ENCODE measurements around the gene GRID2. TPM values are rescaled to one million over a fixed set of nuclear protein-coding genes. Genes with fewer than 3 reads are reported as not detected.

Gene GRID2
- polyA plus RNA-seq, 1 of the 3 experiments (the other 2 are of a cell fraction), result not detected

DNA sequence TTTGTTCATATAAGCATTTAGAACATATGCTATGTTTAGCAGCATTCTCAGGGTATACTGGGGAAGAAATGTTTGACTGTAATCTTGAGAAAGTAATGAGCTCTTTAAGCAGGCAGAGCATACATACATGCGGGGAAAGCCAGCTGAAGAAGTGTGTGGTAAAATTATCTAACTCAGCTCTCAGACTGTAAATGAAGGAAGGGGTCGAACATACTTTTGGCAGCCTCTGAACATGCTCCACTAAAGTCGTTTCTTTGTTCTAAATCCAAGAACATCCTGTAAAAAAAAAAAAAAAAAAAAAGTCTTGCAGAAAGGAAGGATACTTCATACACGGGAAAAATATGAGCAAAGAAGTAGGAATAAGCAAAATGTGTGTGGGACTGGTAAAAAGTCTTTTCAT lies 224.8 kb downstream of the GRID2 start:
- no peaks in the 10 kb centered on the region for H3K9me2 ChIP-seq
- H3K9me3 ChIP-seq, result no peaks in the 10 kb centered on the region
- no peak overlapping the region for H3K4me2 ChIP-seq
- DNase-seq, result no peak
- no peak overlapping the region for H3K9ac ChIP-seq
- no peaks in the 10 kb centered on the region for H3K27me3 ChIP-seq (ENCODE audit: insufficient read depth)
- CTCF ChIA-PET, result no interaction called here
- no peak for TF ChIP-seq TEAD4 (IDR thresholded peaks at IDR 0.05; ENCODE audit: borderline replicate concordance, insufficient read depth)
- TF ChIP-seq MXI1 (IDR thresholded peaks at IDR 0.05; ENCODE audit: low read depth, low read length), result no peak
- no peak for TF ChIP-seq YY1 (IDR thresholded peaks at IDR 0.05; ENCODE audit: low read depth)
- TF ChIP-seq, protein P1, sequence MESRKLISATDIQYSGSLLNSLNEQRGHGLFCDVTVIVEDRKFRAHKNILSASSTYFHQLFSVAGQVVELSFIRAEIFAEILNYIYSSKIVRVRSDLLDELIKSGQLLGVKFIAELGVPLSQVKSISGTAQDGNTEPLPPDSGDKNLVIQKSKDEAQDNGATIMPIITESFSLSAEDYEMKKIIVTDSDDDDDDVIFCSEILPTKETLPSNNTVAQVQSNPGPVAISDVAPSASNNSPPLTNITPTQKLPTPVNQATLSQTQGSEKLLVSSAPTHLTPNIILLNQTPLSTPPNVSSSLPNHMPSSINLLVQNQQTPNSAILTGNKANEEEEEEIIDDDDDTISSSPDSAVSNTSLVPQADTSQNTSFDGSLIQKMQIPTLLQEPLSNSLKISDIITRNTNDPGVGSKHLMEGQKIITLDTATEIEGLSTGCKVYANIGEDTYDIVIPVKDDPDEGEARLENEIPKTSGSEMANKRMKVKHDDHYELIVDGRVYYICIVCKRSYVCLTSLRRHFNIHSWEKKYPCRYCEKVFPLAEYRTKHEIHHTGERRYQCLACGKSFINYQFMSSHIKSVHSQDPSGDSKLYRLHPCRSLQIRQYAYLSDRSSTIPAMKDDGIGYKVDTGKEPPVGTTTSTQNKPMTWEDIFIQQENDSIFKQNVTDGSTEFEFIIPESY (IDR thresholded peaks at IDR 0.05; ENCODE audit: borderline replicate concordance, low read depth), result no peak
- TF ChIP-seq, protein P2, sequence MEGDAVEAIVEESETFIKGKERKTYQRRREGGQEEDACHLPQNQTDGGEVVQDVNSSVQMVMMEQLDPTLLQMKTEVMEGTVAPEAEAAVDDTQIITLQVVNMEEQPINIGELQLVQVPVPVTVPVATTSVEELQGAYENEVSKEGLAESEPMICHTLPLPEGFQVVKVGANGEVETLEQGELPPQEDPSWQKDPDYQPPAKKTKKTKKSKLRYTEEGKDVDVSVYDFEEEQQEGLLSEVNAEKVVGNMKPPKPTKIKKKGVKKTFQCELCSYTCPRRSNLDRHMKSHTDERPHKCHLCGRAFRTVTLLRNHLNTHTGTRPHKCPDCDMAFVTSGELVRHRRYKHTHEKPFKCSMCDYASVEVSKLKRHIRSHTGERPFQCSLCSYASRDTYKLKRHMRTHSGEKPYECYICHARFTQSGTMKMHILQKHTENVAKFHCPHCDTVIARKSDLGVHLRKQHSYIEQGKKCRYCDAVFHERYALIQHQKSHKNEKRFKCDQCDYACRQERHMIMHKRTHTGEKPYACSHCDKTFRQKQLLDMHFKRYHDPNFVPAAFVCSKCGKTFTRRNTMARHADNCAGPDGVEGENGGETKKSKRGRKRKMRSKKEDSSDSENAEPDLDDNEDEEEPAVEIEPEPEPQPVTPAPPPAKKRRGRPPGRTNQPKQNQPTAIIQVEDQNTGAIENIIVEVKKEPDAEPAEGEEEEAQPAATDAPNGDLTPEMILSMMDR (IDR thresholded peaks at IDR 0.05), result no peak
- TF ChIP-seq MEF2A (IDR thresholded peaks at IDR 0.05; ENCODE audit: borderline replicate concordance, low read depth), result no peak
- no peak for TF ChIP-seq RCOR1 (IDR thresholded peaks at IDR 0.05; ENCODE audit: low read length)
- no peak for TF ChIP-seq FOXM1 (IDR thresholded peaks at IDR 0.05; ENCODE audit: low read depth)
- TF ChIP-seq NRF1 (IDR thresholded peaks at IDR 0.05; ENCODE audit: low read depth, low read length), result no peak
- TF ChIP-seq, protein P3, sequence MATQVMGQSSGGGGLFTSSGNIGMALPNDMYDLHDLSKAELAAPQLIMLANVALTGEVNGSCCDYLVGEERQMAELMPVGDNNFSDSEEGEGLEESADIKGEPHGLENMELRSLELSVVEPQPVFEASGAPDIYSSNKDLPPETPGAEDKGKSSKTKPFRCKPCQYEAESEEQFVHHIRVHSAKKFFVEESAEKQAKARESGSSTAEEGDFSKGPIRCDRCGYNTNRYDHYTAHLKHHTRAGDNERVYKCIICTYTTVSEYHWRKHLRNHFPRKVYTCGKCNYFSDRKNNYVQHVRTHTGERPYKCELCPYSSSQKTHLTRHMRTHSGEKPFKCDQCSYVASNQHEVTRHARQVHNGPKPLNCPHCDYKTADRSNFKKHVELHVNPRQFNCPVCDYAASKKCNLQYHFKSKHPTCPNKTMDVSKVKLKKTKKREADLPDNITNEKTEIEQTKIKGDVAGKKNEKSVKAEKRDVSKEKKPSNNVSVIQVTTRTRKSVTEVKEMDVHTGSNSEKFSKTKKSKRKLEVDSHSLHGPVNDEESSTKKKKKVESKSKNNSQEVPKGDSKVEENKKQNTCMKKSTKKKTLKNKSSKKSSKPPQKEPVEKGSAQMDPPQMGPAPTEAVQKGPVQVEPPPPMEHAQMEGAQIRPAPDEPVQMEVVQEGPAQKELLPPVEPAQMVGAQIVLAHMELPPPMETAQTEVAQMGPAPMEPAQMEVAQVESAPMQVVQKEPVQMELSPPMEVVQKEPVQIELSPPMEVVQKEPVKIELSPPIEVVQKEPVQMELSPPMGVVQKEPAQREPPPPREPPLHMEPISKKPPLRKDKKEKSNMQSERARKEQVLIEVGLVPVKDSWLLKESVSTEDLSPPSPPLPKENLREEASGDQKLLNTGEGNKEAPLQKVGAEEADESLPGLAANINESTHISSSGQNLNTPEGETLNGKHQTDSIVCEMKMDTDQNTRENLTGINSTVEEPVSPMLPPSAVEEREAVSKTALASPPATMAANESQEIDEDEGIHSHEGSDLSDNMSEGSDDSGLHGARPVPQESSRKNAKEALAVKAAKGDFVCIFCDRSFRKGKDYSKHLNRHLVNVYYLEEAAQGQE (IDR thresholded peaks at IDR 0.05; ENCODE audit: low read depth, low read length), result no peak
- TF ChIP-seq CHD2 (IDR thresholded peaks at IDR 0.05; ENCODE audit: low read length, partially characterized antibody), result no peak
- TF ChIP-seq TCF12 (IDR thresholded peaks at IDR 0.05), result no peak
- TF ChIP-seq RFX5 (IDR thresholded peaks at IDR 0.05; ENCODE audit: low read length), result no peak
- no peak for TF ChIP-seq NFIC (IDR thresholded peaks at IDR 0.05; ENCODE audit: borderline replicate concordance)
- no peaks in the 10 kb centered on the region; a peak in 1 of 4 replicates for H3K4me1 ChIP-seq (ENCODE audit: control insufficient read depth in 1 of 2, insufficient read depth in 2 of 2, low read depth in 1 of 2, low read length in 1 of 2)
- POLR2A ChIA-PET, result no interaction called here
- H3F3A ChIP-seq (replicated peaks; ENCODE audit: insufficient read depth), result no peaks in the 10 kb centered on the region
- H2AFZ ChIP-seq (ENCODE audit: low read depth), result no peak overlapping the region
- H3K27ac ChIP-seq (ENCODE audit: low read depth in 2 of 2, low read length in 1 of 2), result no peak overlapping the region
- H4K20me1 ChIP-seq (ENCODE audit: insufficient read depth), result no peaks in the 10 kb centered on the region
- no peaks in the 10 kb centered on the region for H3K36me3 ChIP-seq (replicated peaks in 1 of 2; ENCODE audit: control insufficient read depth in 1 of 2, insufficient read depth in 2 of 2, low read length in 1 of 2)
- H3K79me2 ChIP-seq (ENCODE audit: insufficient read depth), result no peaks in the 10 kb centered on the region
- no peak overlapping the region for H3K4me3 ChIP-seq (ENCODE audit: low read depth in 2 of 2, low read length in 1 of 2)
- 37% methylated on average over 4 of the region's 4 CpGs for WGBS (ENCODE audit: low lambda C conversion rate)

Measured in SK-N-SH (cell line).